Endothelial cell of umbilical vein (primary cell): Measurements from ENCODE around the gene DMTF1. TPM values are rescaled to one million over a fixed set of nuclear protein-coding genes. Genes with fewer than 3 reads are reported as not detected.

ENCODE experiments used
- BruUV-seq: library from RNA; stranded (reverse); fragments of 400-500 nt; replicated peaks from 2 replicates; lab custom pipeline; 2021; lab: Mats Ljungman, UMichigan
- CTCF ChIA-PET: fragments of 300-600, 350-600 bp; sonication (Branson Sonifier 250); formaldehyde crosslinking; loops from one replicate; lab custom pipeline; 2021; ENCODE audit warnings: antibody characterized with exemption, inconsistent platforms; lab: Charles Lee
- POLR2A ChIA-PET: fragments of 300-600, 350-600 bp; sonication (Branson Sonifier 250); formaldehyde crosslinking; loops from one replicate; lab custom pipeline; 2021; ENCODE audit warnings: antibody characterized with exemption, inconsistent platforms; lab: Charles Lee
- DNase-seq: peaks from one replicate; pipeline ENCODE4 v3.0.0-alpha.2; 2011; ENCODE audit warnings: low read depth, low spot score
- FAIRE-seq: peaks from 2 replicates; lab custom pipeline; 2011; peaks lifted over from hg19 to GRCh38; lab: Jason Lieb, UNC
- H2AFZ ChIP-seq: 2 replicates; pipeline ENCODE4 v1.6.0; 2012; ENCODE audit warnings: low read depth, low read length, control low read depth, inconsistent platforms
- H3K27ac ChIP-seq: 2 replicates; pipeline ENCODE4 v1.5.1; 2011; ENCODE audit warnings: low read depth, mild to moderate bottlenecking, control low read depth, low read length, moderate library complexity; ENCODE audit not compliant: insufficient read depth
- H3K27me3 ChIP-seq, 2 experiments: 2 replicates each; pipeline versions ENCODE4 v1.6.0 to v1.6.1; 2011; ENCODE audit warnings: low read length in 2 of 2, mixed read lengths in 1 of 2; ENCODE audit not compliant: control insufficient read depth in 2 of 2, insufficient read depth in 2 of 2
- H3K36me3 ChIP-seq, 2 experiments: 2 replicates in 1 of 2; 3 replicates in 1 of 2; pipeline ENCODE4 v1.5.1; 2011; ENCODE audit warnings: low read length in 2 of 2, mild to moderate bottlenecking in 1 of 2, moderate library complexity in 1 of 2; ENCODE audit not compliant: control insufficient read depth in 2 of 2, insufficient read depth in 2 of 2; ENCODE audit errors: extremely low read depth in 1 of 2
- H3K4me1 ChIP-seq: 3 replicates; pipeline ENCODE4 v1.5.1; 2011; ENCODE audit warnings: mild to moderate bottlenecking, low read length; ENCODE audit not compliant: control insufficient read depth, insufficient read depth; ENCODE audit errors: extremely low read depth
- H3K4me2 ChIP-seq: 2 replicates; pipeline ENCODE4 v1.6.1; 2011; ENCODE audit warnings: low read length, control low read depth, mixed read lengths; ENCODE audit not compliant: insufficient read depth
- H3K4me3 ChIP-seq, 3 experiments: fragments of 200-600 bp in 1 of 3; sonication (generic), shearing (Covaris generic) in 1 of 3; replicated peaks in 1 of 3; 2 replicates each; pipeline ENCODE4 v1.5.1; 2011 to 2016; ENCODE audit warnings: control low read depth in 3 of 3, low read length in 3 of 3, mild to moderate bottlenecking in 2 of 3, inconsistent platforms in 1 of 3, low read depth in 1 of 3, moderate library complexity in 1 of 3; ENCODE audit not compliant: insufficient read depth in 1 of 3
- H3K79me2 ChIP-seq: 2 replicates; pipeline ENCODE4 v1.6.0; 2012; ENCODE audit warnings: low read length, inconsistent platforms; ENCODE audit not compliant: control insufficient read depth, insufficient read depth
- H3K9ac ChIP-seq: replicated peaks from 2 replicates; pipeline ENCODE3; 2011; ENCODE audit warnings: low read length, control low read depth; ENCODE audit not compliant: insufficient read depth; ENCODE audit errors: extremely low read depth
- H3K9me1 ChIP-seq: replicated peaks from 3 replicates; pipeline ENCODE4 v1.6.0; 2011; ENCODE audit warnings: mild to moderate bottlenecking, low read length; ENCODE audit not compliant: control insufficient read depth, insufficient read depth; ENCODE audit errors: extremely low read depth
- H3K9me3 ChIP-seq: replicated peaks from 2 replicates; pipeline ENCODE4 v1.5.1; 2012; ENCODE audit warnings: low read length, inconsistent platforms; ENCODE audit not compliant: control insufficient read depth, insufficient read depth
- H4K20me1 ChIP-seq: replicated peaks from 2 replicates; pipeline ENCODE3; 2011; ENCODE audit warnings: mild to moderate bottlenecking, low read length; ENCODE audit not compliant: control insufficient read depth, insufficient read depth; ENCODE audit errors: extremely low read depth
- CTCF ChIP-seq, 2 donors: IDR thresholded peaks; 1 replicate in 1 of 2; 2 replicates in 1 of 2; pipeline ENCODE4 v1.5.1; 2011; ENCODE audit warnings: low read length in 2 of 2, mild to moderate bottlenecking in 2 of 2, moderate library complexity in 2 of 2, control low read depth in 1 of 2, inconsistent platforms in 1 of 2, low read depth in 1 of 2; ENCODE audit not compliant: insufficient read depth in 1 of 2; ENCODE audit errors: extremely low read depth in 1 of 2
- EZH2 ChIP-seq: IDR thresholded peaks from 2 replicates; pipeline ENCODE4 v1.6.1; 2012; ENCODE audit warnings: borderline replicate concordance, low read depth, mild to moderate bottlenecking, moderate library complexity, low read length, inconsistent platforms; ENCODE audit not compliant: severe bottlenecking
- FOS ChIP-seq: IDR thresholded peaks from 2 replicates; pipeline ENCODE4 v1.6.1; 2011; ENCODE audit warnings: mild to moderate bottlenecking, low read length, moderate library complexity, borderline replicate concordance; ENCODE audit not compliant: insufficient read depth
- GATA2 ChIP-seq: IDR thresholded peaks from 2 replicates; pipeline ENCODE4 v1.7.0; 2011; ENCODE audit warnings: low read depth, mild to moderate bottlenecking, moderate library complexity, mixed read lengths, low read length; ENCODE audit not compliant: insufficient read length, insufficient read depth
- JUN ChIP-seq: IDR thresholded peaks from 2 replicates; pipeline ENCODE4 v1.6.1; 2011; ENCODE audit warnings: borderline replicate concordance, low read depth; ENCODE audit not compliant: insufficient read length, insufficient read depth
- MAX ChIP-seq: IDR thresholded peaks from 2 replicates; pipeline ENCODE4 v1.6.1; 2011; ENCODE audit not compliant: insufficient read depth, insufficient read length
- MYC ChIP-seq: IDR thresholded peaks from one replicate; pipeline ENCODE4 v1.6.1; 2011; ENCODE audit warnings: mild to moderate bottlenecking, low read depth, low read length
- POLR2A ChIP-seq: IDR thresholded peaks from 2 replicates; pipeline ENCODE4 v1.6.1; 2012; ENCODE audit warnings: low read depth, mild to moderate bottlenecking, control low read depth, low read length
- POLR2AphosphoS5 ChIP-seq: IDR thresholded peaks from 2 replicates; pipeline ENCODE4 v1.6.1; 2012; ENCODE audit warnings: low read depth, mild to moderate bottlenecking, control low read depth, low read length, moderate library complexity; ENCODE audit not compliant: insufficient read depth
- dilution Hi-C: fragments of 300-500 bp; cut with MboI; formaldehyde crosslinking; loops from one replicate; pipeline ENCODE4 v1.15.0; 2019; ENCODE audit warnings: low sequenced_read_pairs; ENCODE audit not compliant: extremely low pct_ligation_motif_present
- intact Hi-C: fragments of 100-400 bp; cut with micrococcal nuclease; formaldehyde crosslinking; loops from one replicate; pipeline ENCODE4 v1.10.0; 2022
- polyA plus RNA-seq, 4 experiments: library from polyadenylated mRNA; depleted of rRNA in 3 of 4; stranded (reverse) in 3 of 4; unstranded in 1 of 4; fragments of >200 nt; gene quantifications; 2 replicates each; pipeline versions ENCODE4 v1.2.1 to v1.2.3, GENCODE V29; 2011 to 2012; ENCODE audit warnings: missing spikeins in 1 of 4
- total RNA-seq: library from RNA; stranded (reverse); gene quantifications from 2 replicates; pipeline ENCODE4 v1.2.3, GENCODE V29; 2021

DMTF1 gene
- total and polyA plus RNA-seq, 2 donors (not counting 3 experiments of a cell fraction or from before 2014, with no cell fraction given): 78.5 to 100.0 TPM

- intact Hi-C loops (no loop called here), dilution Hi-C loops (no loop called here)
- Histone ChIP-seq H3K27me3 (no peaks in the 10 kb centered on the region), H3K4me2 (no peak overlapping the region), H3K9ac (no peak overlapping the region), H3K36me3 (no peaks in the 10 kb centered on the region), H3K9me3 (no peaks in the 10 kb centered on the region), H3K4me1 (peaks cover 4% of the 10 kb centered on the region), H3K79me2 (no peaks in the 10 kb centered on the region), H3K27ac (no peak overlapping the region), H4K20me1 (no peaks in the 10 kb centered on the region), H2AFZ (no peak overlapping the region), H3K9me1 (no peaks in the 10 kb centered on the region), H3K4me3 (no peak overlapping the region)
- no TSS peak for BruUV-seq
- no peak for TF ChIP-seq POLR2AphosphoS5
- no peak for TF ChIP-seq GATA2
- TF ChIP-seq JUN: no peak
- no peak for TF ChIP-seq FOS
- no peak for TF ChIP-seq POLR2A
- TF ChIP-seq CTCF (IDR thresholded peaks at IDR 0.05; ENCODE audit: extremely low read depth in 1 of 2, insufficient read depth in 1 of 2, low read depth in 1 of 2, low read length in 2 of 2): no peak
- no peak for TF ChIP-seq MYC
- TF ChIP-seq MAX: no peak
- no peak for TF ChIP-seq EZH2
- POLR2A ChIA-PET: no interaction called here
- CTCF ChIA-PET: interaction anchor here (0.8 kb wide), 1 partner anchor 11 kb away, joined by 4 read pairs; no protein-coding TSS in a partner anchor
- DNase-seq: no peak
- no peak for FAIRE-seq
These were observed 15.0 kb upstream of the DMTF1 start for GRCh38 chr7:87137271-87137670.
